ENCODE results near the gene RPL5.

- TF ChIP-seq CTCF (IDR thresholded peaks at IDR 0.05 in 8 of 11, conservative IDR thresholded peaks at IDR 0.05 in 3 of 11) = no peak
- TF ChIP-seq POLR2A (IDR thresholded peaks at IDR 0.05) = no peak
- no peak for TF ChIP-seq POLR2AphosphoS5 (IDR thresholded peaks at IDR 0.05)
These were observed 9.0 kb upstream of the RPL5 start for GRCh38 chr1:92822879-92823278.

All from spleen (tissue), 7 donors.